SU-DHL-6 (cell line): ENCODE data around the gene MIER2.

Experiments used
- H2AFZ ChIP-seq: fragments of 200-600 bp; sonication (generic); 2 replicates; pipeline ENCODE4 v1.6.1; 2014; ENCODE audit warnings: low read depth, mild to moderate bottlenecking, moderate library complexity, mixed read lengths, antibody characterized with exemption, low read length; ENCODE audit not compliant: severe bottlenecking
- H3F3A ChIP-seq: fragments of 200-600 bp; shearing (Covaris generic); 2 replicates; pipeline ENCODE4 v1.6.0; 2016; ENCODE audit warnings: antibody characterized with exemption, mild to moderate bottlenecking; ENCODE audit not compliant: insufficient read depth
- H3K27ac ChIP-seq: fragments of 200-600 bp; sonication (generic); 2 replicates; pipeline ENCODE4 v1.5.1; 2016; ENCODE audit warnings: low read depth, mild to moderate bottlenecking, low read length, moderate library complexity, mixed read lengths
- H3K27me3 ChIP-seq: fragments of 200-600 bp; sonication (generic), shearing (Covaris generic); 2 replicates; pipeline ENCODE4 v1.6.0; 2014; ENCODE audit warnings: mild to moderate bottlenecking, low read length
- H3K36me3 ChIP-seq: fragments of 200-600 bp; sonication (generic); 2 replicates; pipeline ENCODE4 v1.6.1; 2014; ENCODE audit warnings: mild to moderate bottlenecking, low read length, mixed read lengths
- H3K4me2 ChIP-seq: fragments of 300-600, 200-600 bp; shearing (Covaris generic), sonication (generic); 2 replicates; pipeline ENCODE4 v1.6.0; 2014; ENCODE audit warnings: low read length, low read depth, mild to moderate bottlenecking; ENCODE audit not compliant: poor library complexity, severe bottlenecking
- H3K4me3 ChIP-seq: fragments of 200-600 bp; sonication (generic); 2 replicates; pipeline ENCODE4 v1.5.1; 2014; ENCODE audit warnings: antibody characterized with exemption, low read length, mild to moderate bottlenecking, mixed read lengths; ENCODE audit not compliant: insufficient read depth, poor library complexity, severe bottlenecking
- H3K79me2 ChIP-seq: fragments of 200-600 bp; sonication (generic); 2 replicates; pipeline ENCODE4 v1.6.1; 2014; ENCODE audit warnings: mild to moderate bottlenecking, low read length, moderate library complexity; ENCODE audit not compliant: insufficient read depth
- H3K9ac ChIP-seq: fragments of 200-600 bp; sonication (generic); 2 replicates; pipeline ENCODE4 v1.7.0; 2014; ENCODE audit warnings: mild to moderate bottlenecking, low read length
- H3K9me2 ChIP-seq: fragments of 200-600 bp; sonication (generic); replicated peaks from 2 replicates; pipeline ENCODE4 v1.6.1; 2014; ENCODE audit warnings: low read length; ENCODE audit not compliant: insufficient read depth
- H3K9me3 ChIP-seq: fragments of 200-600 bp; sonication (generic); 2 replicates; pipeline ENCODE4 v1.6.1; 2014; ENCODE audit warnings: low read length, mixed read lengths; ENCODE audit not compliant: insufficient read depth
- H4K20me1 ChIP-seq: fragments of 200-600 bp; sonication (generic); 2 replicates; pipeline ENCODE4 v1.6.1; 2014; ENCODE audit warnings: low read depth, mild to moderate bottlenecking, antibody characterized with exemption, low read length, moderate library complexity, mixed read lengths
- EZH2phosphoT487 ChIP-seq: fragments of 200-600 bp; sonication (generic), shearing (Covaris generic); conservative IDR thresholded peaks from 2 replicates; pipeline ENCODE4 v1.6.1; 2018; ENCODE audit warnings: mild to moderate bottlenecking, antibody characterized with exemption, low read length, moderate library complexity, mixed read lengths
- TF ChIP-seq, protein P1 (sequence below): fragments of 200-600 bp; sonication (generic); IDR thresholded peaks from one replicate; pipeline ENCODE4 v1.5.1; 2017; ENCODE audit warnings: antibody characterized with exemption, mild to moderate bottlenecking, low read length, moderate library complexity; ENCODE audit not compliant: insufficient read depth, poor library complexity, severe bottlenecking

Gene MIER2

DNA sequence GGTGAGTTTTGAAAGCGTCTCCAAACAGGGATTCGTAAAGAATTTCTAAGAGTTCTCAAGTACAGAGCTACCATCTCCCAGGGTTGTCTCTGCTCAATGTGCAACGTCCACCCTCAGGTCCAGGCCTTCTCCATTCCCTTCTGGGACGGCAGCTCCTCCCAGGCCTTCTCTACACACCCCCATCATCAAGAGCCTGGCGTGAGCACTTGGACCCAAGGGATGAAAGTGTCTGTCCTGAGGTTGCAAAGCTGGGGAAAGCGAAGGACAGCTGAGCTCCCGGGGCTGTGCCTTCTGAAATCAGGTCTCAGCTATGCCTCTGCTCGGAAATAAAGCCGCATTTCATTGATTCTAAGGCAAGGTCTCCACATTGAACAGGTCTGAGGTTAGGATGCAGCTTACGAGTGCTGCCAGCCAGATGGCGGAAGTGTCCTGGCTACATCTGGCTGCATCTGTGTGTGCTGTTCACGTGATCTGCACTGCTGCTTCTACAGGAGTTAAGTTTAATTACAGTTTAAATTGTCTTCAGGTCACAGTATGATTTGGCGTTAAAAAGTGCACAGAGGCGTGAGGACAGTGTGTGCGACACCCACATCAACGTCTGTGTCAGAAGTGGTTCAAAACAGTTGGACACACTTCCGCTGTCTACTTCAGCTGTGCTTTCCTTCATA lies 27.0 kb upstream of the MIER2 start:
- no peaks in the 10 kb centered on the region for H3K27me3 ChIP-seq
- H3K27ac ChIP-seq = no peak overlapping the region
- no peak overlapping the region for H3K4me2 ChIP-seq
- no peak overlapping the region for H2AFZ ChIP-seq
- no peaks in the 10 kb centered on the region for H3K36me3 ChIP-seq
- no peak overlapping the region for H3K9ac ChIP-seq
- H3F3A ChIP-seq = no peaks in the 10 kb centered on the region
- no peak overlapping the region for H3K4me3 ChIP-seq
- no peaks in the 10 kb centered on the region for H3K79me2 ChIP-seq
- no peaks in the 10 kb centered on the region for H3K9me3 ChIP-seq
- TF ChIP-seq, protein P1, sequence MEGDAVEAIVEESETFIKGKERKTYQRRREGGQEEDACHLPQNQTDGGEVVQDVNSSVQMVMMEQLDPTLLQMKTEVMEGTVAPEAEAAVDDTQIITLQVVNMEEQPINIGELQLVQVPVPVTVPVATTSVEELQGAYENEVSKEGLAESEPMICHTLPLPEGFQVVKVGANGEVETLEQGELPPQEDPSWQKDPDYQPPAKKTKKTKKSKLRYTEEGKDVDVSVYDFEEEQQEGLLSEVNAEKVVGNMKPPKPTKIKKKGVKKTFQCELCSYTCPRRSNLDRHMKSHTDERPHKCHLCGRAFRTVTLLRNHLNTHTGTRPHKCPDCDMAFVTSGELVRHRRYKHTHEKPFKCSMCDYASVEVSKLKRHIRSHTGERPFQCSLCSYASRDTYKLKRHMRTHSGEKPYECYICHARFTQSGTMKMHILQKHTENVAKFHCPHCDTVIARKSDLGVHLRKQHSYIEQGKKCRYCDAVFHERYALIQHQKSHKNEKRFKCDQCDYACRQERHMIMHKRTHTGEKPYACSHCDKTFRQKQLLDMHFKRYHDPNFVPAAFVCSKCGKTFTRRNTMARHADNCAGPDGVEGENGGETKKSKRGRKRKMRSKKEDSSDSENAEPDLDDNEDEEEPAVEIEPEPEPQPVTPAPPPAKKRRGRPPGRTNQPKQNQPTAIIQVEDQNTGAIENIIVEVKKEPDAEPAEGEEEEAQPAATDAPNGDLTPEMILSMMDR = no peak
- TF ChIP-seq EZH2phosphoT487 = no peak
- H3K9me2 ChIP-seq = no peaks in the 10 kb centered on the region
- H4K20me1 ChIP-seq = no peaks in the 10 kb centered on the region

DNA sequence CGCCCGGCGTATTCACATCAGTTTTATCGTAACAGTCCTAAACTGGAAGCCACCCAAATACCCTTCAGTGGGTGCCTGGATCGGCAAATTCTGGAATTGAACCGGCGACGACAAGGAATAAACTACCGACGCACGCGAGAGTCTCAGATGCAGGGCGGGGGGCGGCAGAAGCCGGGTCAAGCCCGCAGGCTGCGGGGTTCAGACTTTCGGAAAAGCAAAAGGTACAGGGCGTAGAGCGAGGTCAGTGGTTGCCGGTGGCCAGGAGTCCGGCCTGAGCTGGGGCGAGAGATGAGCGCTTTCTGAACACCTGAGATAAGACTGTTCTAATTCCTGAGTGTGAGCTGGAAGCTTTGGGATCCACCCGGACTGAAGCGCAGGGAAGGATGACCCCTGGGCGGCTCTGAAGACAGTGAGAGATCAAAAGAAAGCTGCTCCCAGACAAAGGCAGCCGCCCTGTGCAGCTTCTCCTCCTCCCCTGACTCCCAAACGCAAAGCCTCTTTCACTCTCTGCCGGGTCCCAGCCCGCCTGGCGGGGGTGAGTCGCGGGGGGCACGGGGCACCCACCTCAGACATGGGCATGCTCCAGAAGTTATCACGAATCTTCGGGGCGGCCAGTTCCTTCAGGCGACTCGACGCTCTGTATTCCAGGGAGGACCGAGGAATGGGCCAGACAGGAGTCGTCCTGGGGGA lies 26.2 kb upstream of the MIER2 start:
- Histone ChIP-seq H3F3A (no peaks in the 10 kb centered on the region), H3K9ac (no peak overlapping the region), H3K27ac (no peak overlapping the region), H3K36me3 (no peaks in the 10 kb centered on the region), H3K4me2 (no peak overlapping the region), H3K9me2 (no peaks in the 10 kb centered on the region), H3K4me3 (no peak overlapping the region), H3K27me3 (no peaks in the 10 kb centered on the region), H3K79me2 (no peaks in the 10 kb centered on the region), H4K20me1 (no peaks in the 10 kb centered on the region), H3K9me3 (no peaks in the 10 kb centered on the region), H2AFZ (no peak overlapping the region)
- TF ChIP-seq, protein P1 = no peak
- no peak for TF ChIP-seq EZH2phosphoT487

DNA sequence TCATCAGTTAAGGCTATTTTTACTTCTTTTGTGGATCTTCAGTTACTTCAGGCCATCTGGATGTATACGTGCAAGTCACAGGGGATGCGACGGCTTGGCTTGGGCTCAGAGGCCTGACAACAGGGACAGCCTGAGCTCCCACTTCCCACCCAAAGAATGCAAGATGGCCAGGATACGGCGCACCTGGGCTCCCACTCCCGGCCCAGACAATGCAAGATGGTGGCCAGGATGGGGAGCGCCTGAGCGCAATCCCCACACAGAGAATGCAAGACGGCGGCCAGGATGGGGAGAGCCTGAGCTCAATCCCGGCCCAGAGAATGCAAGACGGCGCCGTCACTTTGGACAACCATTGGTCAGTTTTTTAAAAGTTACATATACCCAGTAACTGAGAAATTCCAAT lies 25.3 kb upstream of the MIER2 start:
- TF ChIP-seq, protein P1 = no peak
- no peak for TF ChIP-seq EZH2phosphoT487
- Histone ChIP-seq H3K79me2 (no peaks in the 10 kb centered on the region), H3K4me2 (no peak overlapping the region), H3K9ac (no peak overlapping the region), H3F3A (no peaks in the 10 kb centered on the region), H3K9me3 (no peaks in the 10 kb centered on the region), H2AFZ (no peak overlapping the region), H3K4me3 (no peak overlapping the region), H3K27me3 (no peaks in the 10 kb centered on the region), H3K27ac (no peak overlapping the region), H3K36me3 (no peaks in the 10 kb centered on the region), H4K20me1 (no peaks in the 10 kb centered on the region), H3K9me2 (no peaks in the 10 kb centered on the region)
